Hepatocyte (in vitro differentiated cells): ENCODE results near the gene RAB6A.

Source experiments
- EZH2phosphoT487 ChIP-seq: fragments of 200-600 bp; sonication (generic); IDR thresholded peaks from one replicate; pipeline ENCODE4 v1.6.1; 2018; ENCODE audit warnings: antibody characterized with exemption, mild to moderate bottlenecking, low read depth, moderate library complexity; ENCODE audit not compliant: unreplicated experiment, severe bottlenecking
- TF ChIP-seq, protein P1 (sequence below): fragments of 200-600 bp; sonication (generic); IDR thresholded peaks from 2 replicates; pipeline ENCODE4 v1.5.1; 2016; ENCODE audit warnings: antibody characterized with exemption, mild to moderate bottlenecking; ENCODE audit not compliant: poor library complexity

DNA sequence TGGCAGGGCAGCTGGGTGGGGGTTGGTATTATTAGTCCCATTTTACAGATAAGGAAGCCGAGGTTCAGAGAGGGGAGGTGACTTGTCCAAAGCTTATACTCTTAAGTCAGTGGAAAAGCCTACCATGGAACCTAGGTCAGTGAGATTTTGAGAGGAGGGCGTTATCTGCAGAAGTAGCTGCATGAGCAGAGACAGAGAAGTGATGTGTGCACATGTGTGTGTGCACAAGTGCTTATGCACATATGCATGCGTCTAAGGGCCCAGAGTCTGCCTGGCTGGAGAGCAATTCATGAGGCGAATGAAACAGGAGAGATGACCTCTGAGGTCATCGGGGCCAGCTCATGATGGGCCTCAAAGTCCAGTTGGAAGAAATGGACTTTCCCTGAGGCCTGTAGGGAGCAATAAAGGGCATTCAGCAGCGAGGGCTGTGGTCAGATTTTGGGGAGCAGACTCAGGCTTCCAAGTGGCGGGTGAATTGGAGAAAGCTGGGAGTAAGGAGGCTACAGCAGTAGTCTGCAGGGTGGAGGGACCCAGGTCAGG is 106.3 kb downstream of the RAB6A start:
- TF ChIP-seq, protein P1, sequence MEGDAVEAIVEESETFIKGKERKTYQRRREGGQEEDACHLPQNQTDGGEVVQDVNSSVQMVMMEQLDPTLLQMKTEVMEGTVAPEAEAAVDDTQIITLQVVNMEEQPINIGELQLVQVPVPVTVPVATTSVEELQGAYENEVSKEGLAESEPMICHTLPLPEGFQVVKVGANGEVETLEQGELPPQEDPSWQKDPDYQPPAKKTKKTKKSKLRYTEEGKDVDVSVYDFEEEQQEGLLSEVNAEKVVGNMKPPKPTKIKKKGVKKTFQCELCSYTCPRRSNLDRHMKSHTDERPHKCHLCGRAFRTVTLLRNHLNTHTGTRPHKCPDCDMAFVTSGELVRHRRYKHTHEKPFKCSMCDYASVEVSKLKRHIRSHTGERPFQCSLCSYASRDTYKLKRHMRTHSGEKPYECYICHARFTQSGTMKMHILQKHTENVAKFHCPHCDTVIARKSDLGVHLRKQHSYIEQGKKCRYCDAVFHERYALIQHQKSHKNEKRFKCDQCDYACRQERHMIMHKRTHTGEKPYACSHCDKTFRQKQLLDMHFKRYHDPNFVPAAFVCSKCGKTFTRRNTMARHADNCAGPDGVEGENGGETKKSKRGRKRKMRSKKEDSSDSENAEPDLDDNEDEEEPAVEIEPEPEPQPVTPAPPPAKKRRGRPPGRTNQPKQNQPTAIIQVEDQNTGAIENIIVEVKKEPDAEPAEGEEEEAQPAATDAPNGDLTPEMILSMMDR: no peak
- no peak for TF ChIP-seq EZH2phosphoT487
